Stimulated activated CD4-positive, alpha-beta T cell treated with anti-CD3 and anti-CD28 coated beads, Interleukin-4, amount 100 ng/mL, for 48 hours (primary cell): Measurements from ENCODE around the gene OCIAD1.
"Not testable (repeated sequence)": the region's sequence is repeated elsewhere in the genome, so short reads cannot be mapped to it uniquely, and the experiment has no call there.

Experiments used
- DNase-seq, 2 donors: peaks; one replicate each; pipeline ENCODE4 v3.0.0-alpha.2; 2020; ENCODE audit warnings: low read depth in 2 of 2

Gene OCIAD1

GRCh38 chr4:48830706-48831531 is at the start of gene OCIAD1:
Gene OCIAD1 (plus strand): TSS chr4:48831088. CDS start chr4:48832625, 1,537 bp downstream.
- peak; percentile 81 to 92 for DNase-seq

GRCh38 chr4:48781968-48782367 is 48.9 kb upstream of the OCIAD1 start:
- DNase-seq, result no peak

GRCh38 chr4:48785302-48785701 is 45.6 kb upstream of the OCIAD1 start:
- no peak for DNase-seq

GRCh38 chr4:48786549-48786948 is 44.3 kb upstream of the OCIAD1 start:
- DNase-seq, result no peak

GRCh38 chr4:48787056-48787455 is 43.8 kb upstream of the OCIAD1 start:
- DNase-seq, result no peak

GRCh38 chr4:48790561-48790960 is 40.3 kb upstream of the OCIAD1 start:
- DNase-seq, result no peak

GRCh38 chr4:48791313-48791712 is 39.6 kb upstream of the OCIAD1 start:
- no peak for DNase-seq

GRCh38 chr4:48792348-48793006 is 38.4 kb upstream of the OCIAD1 start:
- DNase-seq, result no peak

GRCh38 chr4:48795108-48795507 is 35.8 kb upstream of the OCIAD1 start:
- no peak for DNase-seq

GRCh38 chr4:48796191-48796926 is 34.5 kb upstream of the OCIAD1 start:
- no peak for DNase-seq

- DNase-seq, result no peak
These were observed 33.8 kb upstream of the OCIAD1 start for GRCh38 chr4:48796927-48797679.

GRCh38 chr4:48798117-48798516 is 32.8 kb upstream of the OCIAD1 start:
- no peak for DNase-seq

GRCh38 chr4:48799157-48799556 is 31.7 kb upstream of the OCIAD1 start:
- DNase-seq, result no peak

- not testable (repeated sequence) for DNase-seq
These were observed 30.7 kb upstream of the OCIAD1 start for GRCh38 chr4:48800155-48800554.

GRCh38 chr4:48801016-48801715 is 29.7 kb upstream of the OCIAD1 start:
- no peak for DNase-seq

- no peak for DNase-seq
These were observed 26.1 kb upstream of the OCIAD1 start for GRCh38 chr4:48804584-48805301.

GRCh38 chr4:48812866-48813265 is 18.0 kb upstream of the OCIAD1 start:
- DNase-seq, result no peak

GRCh38 chr4:48813964-48814363 is 16.9 kb upstream of the OCIAD1 start:
- no peak for DNase-seq

- no peak for DNase-seq
These were observed 15.4 kb upstream of the OCIAD1 start for GRCh38 chr4:48815483-48815882.

- DNase-seq, result not testable (repeated sequence)
These were observed 14.6 kb upstream of the OCIAD1 start for GRCh38 chr4:48816297-48816696.
